Measurements from ENCODE around the gene DIS3L2.

- TF ChIP-seq CTCF (IDR thresholded peaks at IDR 0.05) (no peak), POLR2A (IDR thresholded peaks at IDR 0.05) (no peak)
Observed at GRCh38 chr2:232293191-232293590, 331.7 kb downstream of the DIS3L2 start.

Data from uterus (tissue), 2 donors.